Thyroid gland (tissue), 4 donors: ENCODE data around the gene EPN3. TPM values are rescaled to one million over a fixed set of nuclear protein-coding genes. Genes with fewer than 3 reads are reported as not detected.

ENCODE experiments used
- DNase-seq, 2 donors: peaks; one replicate each; pipeline ENCODE4 v3.0.0-alpha.2; 2019
- H3K27ac ChIP-seq, 3 donors: fragments of 200-600 bp; sonication (generic); 1 replicate in 2 of 3; 2 replicates in 1 of 3; pipeline ENCODE4 v1.5.1; 2016 to 2019; ENCODE audit warnings: mild to moderate bottlenecking in 1 of 3, moderate library complexity in 1 of 3
- H3K27me3 ChIP-seq: fragments of 200-600 bp; sonication (generic); one replicate; pipeline ENCODE4 v1.5.1; 2019
- H3K36me3 ChIP-seq, 2 donors: fragments of 200-600 bp; sonication (generic); one replicate each; pipeline ENCODE4 v1.5.1; 2016 to 2019
- H3K4me1 ChIP-seq, 2 donors: fragments of 200-600 bp; sonication (generic); one replicate each; pipeline ENCODE4 v1.5.1; 2017 to 2019
- H3K4me3 ChIP-seq, 3 donors: fragments of 200-600 bp; sonication (generic); replicated peaks in 1 of 3; 1 replicate in 2 of 3; 2 replicates in 1 of 3; pipeline ENCODE4 v1.5.1; 2016; ENCODE audit warnings: mild to moderate bottlenecking in 1 of 3
- H3K9me3 ChIP-seq: fragments of 200-600 bp; sonication (generic); one replicate; pipeline ENCODE4 v1.5.1; 2017
- POLR2A ChIP-seq, 2 donors: fragments of 450-650 bp; IDR thresholded peaks; one replicate each; pipeline ENCODE4 v1.6.1; 2017; ENCODE audit warnings: antibody characterized with exemption in 2 of 2, mild to moderate bottlenecking in 2 of 2, moderate library complexity in 1 of 2
- WGBS, 2 donors: methylation state at CpG; one replicate each; pipeline ENCODE4 v1.1.5; 2017; 5-methylcytosine and 5-hydroxymethylcytosine counted together
- intact Hi-C: fragments of 100-400 bp; cut with DNase I; formaldehyde crosslinking; loops from one replicate; pipeline ENCODE4 v1.15.1; 2023
- total RNA-seq, 4 donors: library from RNA; depleted of rRNA; stranded (reverse); fragments of >200 nt; gene quantifications; one replicate each; pipeline ENCODE4 v1.2.3, GENCODE V29; 2016
- TF ChIP-seq, protein P1 (sequence below), 6 experiments: fragments of 200-600 bp in 3 of 6; fragments of 450-650 bp in 3 of 6; sonication (generic) in 3 of 6; IDR thresholded peaks; one replicate each; pipeline ENCODE4 v1.5.1; 2016 to 2019; ENCODE audit warnings: antibody characterized with exemption in 6 of 6, mild to moderate bottlenecking in 2 of 6, inconsistent platforms in 1 of 6, moderate library complexity in 1 of 6

The EPN3 gene
- total RNA-seq, 4 donors from 2014 or later, result 0.63 to 31.6 (median 3.5) TPM; not detected in 1

DNA sequence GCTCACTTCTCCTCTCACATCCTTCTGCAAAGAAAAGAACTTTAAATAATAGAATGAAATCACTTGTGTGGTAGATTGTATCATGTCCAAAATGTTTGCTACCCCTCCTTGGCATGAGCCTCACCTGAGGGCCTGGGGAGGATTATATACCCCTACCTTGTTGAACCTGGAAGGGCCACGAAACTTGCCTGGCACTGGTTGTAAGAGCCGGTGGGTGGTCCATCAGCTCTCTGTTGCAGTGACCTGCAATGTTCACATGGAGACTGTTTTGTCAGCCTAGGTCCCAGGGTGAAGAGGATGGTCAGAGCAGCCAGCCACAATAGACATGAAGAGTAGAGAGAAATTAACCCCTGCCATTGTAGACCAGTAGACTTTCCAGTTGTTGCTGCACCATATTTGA is 43.7 kb upstream of the EPN3 start:
- TF ChIP-seq POLR2A (IDR thresholded peaks at IDR 0.05), result no peak
- TF ChIP-seq, protein P1, sequence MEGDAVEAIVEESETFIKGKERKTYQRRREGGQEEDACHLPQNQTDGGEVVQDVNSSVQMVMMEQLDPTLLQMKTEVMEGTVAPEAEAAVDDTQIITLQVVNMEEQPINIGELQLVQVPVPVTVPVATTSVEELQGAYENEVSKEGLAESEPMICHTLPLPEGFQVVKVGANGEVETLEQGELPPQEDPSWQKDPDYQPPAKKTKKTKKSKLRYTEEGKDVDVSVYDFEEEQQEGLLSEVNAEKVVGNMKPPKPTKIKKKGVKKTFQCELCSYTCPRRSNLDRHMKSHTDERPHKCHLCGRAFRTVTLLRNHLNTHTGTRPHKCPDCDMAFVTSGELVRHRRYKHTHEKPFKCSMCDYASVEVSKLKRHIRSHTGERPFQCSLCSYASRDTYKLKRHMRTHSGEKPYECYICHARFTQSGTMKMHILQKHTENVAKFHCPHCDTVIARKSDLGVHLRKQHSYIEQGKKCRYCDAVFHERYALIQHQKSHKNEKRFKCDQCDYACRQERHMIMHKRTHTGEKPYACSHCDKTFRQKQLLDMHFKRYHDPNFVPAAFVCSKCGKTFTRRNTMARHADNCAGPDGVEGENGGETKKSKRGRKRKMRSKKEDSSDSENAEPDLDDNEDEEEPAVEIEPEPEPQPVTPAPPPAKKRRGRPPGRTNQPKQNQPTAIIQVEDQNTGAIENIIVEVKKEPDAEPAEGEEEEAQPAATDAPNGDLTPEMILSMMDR (IDR thresholded peaks at IDR 0.05), result no peak
- Histone ChIP-seq H3K27me3 (no peaks in the 10 kb centered on the region), H3K27ac (no peak overlapping the region), H3K36me3 (peaks cover 8 to 9% of the 10 kb centered on the region in 2 donors), H3K4me1 (peaks cover 13 to 33% of the 10 kb centered on the region in 2 donors), H3K9me3 (no peaks in the 10 kb centered on the region), H3K4me3 (no peak overlapping the region)
- no peak for DNase-seq
- intact Hi-C loops, result loop anchor here (5.0 to 10.0 kb wide), 3 partner anchors 53 to 196 kb away; no protein-coding TSS in a partner anchor
- 86 to 100% methylated on average over 2 of the region's 2 CpGs for WGBS, 2 donors

DNA sequence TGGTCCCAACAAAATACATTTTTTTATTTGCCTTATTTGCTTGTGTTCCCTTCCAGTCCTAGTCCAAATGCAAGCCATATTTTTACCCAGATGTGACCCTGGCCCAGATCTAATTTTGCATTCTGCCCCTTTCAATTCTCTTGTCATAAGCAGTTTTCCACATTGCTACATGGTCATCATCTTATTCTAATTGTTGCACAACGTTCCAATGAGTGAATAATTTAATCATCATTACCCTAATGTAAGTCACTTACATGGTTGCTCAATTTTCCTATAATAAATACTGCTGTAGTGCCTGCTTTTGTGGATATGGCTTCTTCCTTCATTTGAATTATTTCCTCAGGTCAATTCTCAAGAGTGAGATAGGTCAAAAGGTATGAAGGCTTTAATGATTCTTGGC is 41.0 kb upstream of the EPN3 start:
- no peaks in the 10 kb centered on the region for H3K36me3 ChIP-seq
- no peak for DNase-seq
- no peak overlapping the region for H3K4me3 ChIP-seq
- peak overlapping the region in 1 of 3 donors; percentile 65 for H3K27ac ChIP-seq
- peaks cover 5 to 27% of the 10 kb centered on the region in 2 donors for H3K4me1 ChIP-seq
- no peaks in the 10 kb centered on the region for H3K27me3 ChIP-seq
- intact Hi-C loops, result no loop called here
- WGBS, 2 donors, result 62 to 70% methylated on average over 1 of the region's 1 CpG
- H3K9me3 ChIP-seq, result no peaks in the 10 kb centered on the region
- TF ChIP-seq, protein P1 (IDR thresholded peaks at IDR 0.05), result no peak
- TF ChIP-seq POLR2A (IDR thresholded peaks at IDR 0.05), result no peak

DNA sequence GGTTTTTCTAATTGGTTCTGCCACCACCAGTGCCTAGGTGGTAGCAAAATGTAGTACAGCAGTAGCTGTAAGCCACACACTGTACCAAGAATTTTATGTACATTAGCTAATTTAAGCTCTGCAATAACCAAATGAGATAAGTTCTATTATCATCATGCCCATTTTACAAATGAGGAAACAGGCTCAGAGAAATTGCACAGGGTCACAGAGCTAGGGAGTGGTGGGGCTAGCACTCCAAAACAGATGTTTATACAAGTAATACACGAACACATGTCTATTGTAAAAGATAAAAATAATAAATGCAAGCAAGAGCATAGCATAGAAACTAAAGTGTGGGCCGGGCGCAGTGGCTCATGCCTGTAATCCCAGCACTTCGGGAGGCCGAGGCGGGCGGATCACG is 40.3 kb upstream of the EPN3 start:
- Histone ChIP-seq H3K27me3 (no peaks in the 10 kb centered on the region), H3K36me3 (no peaks in the 10 kb centered on the region), H3K27ac (no peak overlapping the region), H3K4me3 (no peak overlapping the region), H3K9me3 (no peaks in the 10 kb centered on the region), H3K4me1 (peaks cover 5 to 27% of the 10 kb centered on the region in 2 donors)
- intact Hi-C loops, result no loop called here
- WGBS, 2 donors, result 92% methylated on average over 8 of the region's 8 CpGs
- no peak for TF ChIP-seq POLR2A (IDR thresholded peaks at IDR 0.05)
- TF ChIP-seq, protein P1 (IDR thresholded peaks at IDR 0.05), result no peak
- no peak for DNase-seq

- no peaks in the 10 kb centered on the region for H3K9me3 ChIP-seq
- no peak for DNase-seq
- intact Hi-C loops, result no loop called here
- no peak overlapping the region for H3K4me3 ChIP-seq
- TF ChIP-seq POLR2A (IDR thresholded peaks at IDR 0.05), result no peak
- TF ChIP-seq, protein P1 (IDR thresholded peaks at IDR 0.05), result no peak
- no peaks in the 10 kb centered on the region for H3K36me3 ChIP-seq
- H3K27me3 ChIP-seq, result no peaks in the 10 kb centered on the region
- WGBS, 2 donors, result 25 to 28% methylated on average over 3 of the region's 3 CpGs
- no peak overlapping the region for H3K27ac ChIP-seq
- peaks cover 5 to 27% of the 10 kb centered on the region in 2 donors for H3K4me1 ChIP-seq
Measured at GRCh38 chr17:50493744-50494143, 38.8 kb upstream of the EPN3 start.

- H3K27ac ChIP-seq, result no peak overlapping the region
- H3K9me3 ChIP-seq, result no peaks in the 10 kb centered on the region
- H3K36me3 ChIP-seq, result no peaks in the 10 kb centered on the region
- no peaks in the 10 kb centered on the region for H3K27me3 ChIP-seq
- WGBS, 2 donors, result 74 to 95% methylated on average over 7 to 8 of the region's 8 CpGs
- H3K4me3 ChIP-seq, result no peak overlapping the region
- no peak for DNase-seq
- intact Hi-C loops, result no loop called here
- H3K4me1 ChIP-seq, result peaks cover 5 to 15% of the 10 kb centered on the region in 2 donors
- no peak for TF ChIP-seq POLR2A (IDR thresholded peaks at IDR 0.05)
- TF ChIP-seq, protein P1 (IDR thresholded peaks at IDR 0.05), result no peak
Measured at GRCh38 chr17:50495217-50495823, 37.2 kb upstream of the EPN3 start.
